Hepatocyte (in vitro differentiated cells): ENCODE results near the gene SORCS2.

Source experiments
- EZH2 ChIP-seq: fragments of 200-600 bp; sonication (generic); IDR thresholded peaks from 2 replicates; pipeline ENCODE4 v1.6.1; 2016; ENCODE audit warnings: antibody characterized with exemption, mild to moderate bottlenecking, borderline replicate concordance
- TF ChIP-seq, protein P1 (sequence below): fragments of 200-600 bp; sonication (generic); IDR thresholded peaks from 2 replicates; pipeline ENCODE4 v1.5.1; 2016; ENCODE audit warnings: antibody characterized with exemption, mild to moderate bottlenecking; ENCODE audit not compliant: poor library complexity

DNA sequence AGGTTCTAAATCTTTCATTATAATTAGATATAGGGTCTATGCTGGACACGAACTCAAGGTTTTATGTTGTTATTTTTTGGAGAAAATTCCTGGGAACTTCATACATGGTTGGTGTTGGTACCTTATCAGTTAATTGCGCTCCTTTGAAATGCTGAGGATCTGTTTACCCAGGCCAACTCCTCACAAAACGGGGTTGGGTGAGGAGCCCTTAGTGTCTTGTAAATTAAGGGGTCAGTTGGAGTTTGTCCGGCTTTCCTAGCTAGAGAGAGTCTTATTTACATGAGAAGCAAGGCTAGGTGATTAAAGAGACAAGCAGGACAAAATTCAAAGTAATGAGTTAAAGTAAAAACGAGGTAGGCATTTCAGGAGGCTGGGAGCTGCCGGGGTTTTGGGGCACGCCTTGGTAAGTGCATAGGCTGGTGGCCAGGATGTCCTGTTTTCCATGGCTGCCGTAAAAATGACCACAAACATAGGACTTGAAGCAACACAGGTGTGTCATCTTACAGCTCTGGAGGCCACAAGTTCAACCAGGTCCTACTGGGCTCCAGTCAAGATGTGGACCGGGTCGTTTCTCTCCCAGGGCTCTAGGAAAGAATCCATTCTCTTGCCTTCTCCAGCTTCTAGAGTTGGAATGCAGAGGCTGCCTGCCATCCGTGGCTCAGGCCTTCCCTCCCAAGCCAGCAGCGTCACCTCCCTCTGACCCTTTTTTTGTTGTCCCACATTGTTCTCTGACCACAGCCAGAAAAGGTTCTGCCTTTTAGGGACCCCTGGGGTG, 222.6 kb downstream of the SORCS2 start:
- TF ChIP-seq, protein P1, sequence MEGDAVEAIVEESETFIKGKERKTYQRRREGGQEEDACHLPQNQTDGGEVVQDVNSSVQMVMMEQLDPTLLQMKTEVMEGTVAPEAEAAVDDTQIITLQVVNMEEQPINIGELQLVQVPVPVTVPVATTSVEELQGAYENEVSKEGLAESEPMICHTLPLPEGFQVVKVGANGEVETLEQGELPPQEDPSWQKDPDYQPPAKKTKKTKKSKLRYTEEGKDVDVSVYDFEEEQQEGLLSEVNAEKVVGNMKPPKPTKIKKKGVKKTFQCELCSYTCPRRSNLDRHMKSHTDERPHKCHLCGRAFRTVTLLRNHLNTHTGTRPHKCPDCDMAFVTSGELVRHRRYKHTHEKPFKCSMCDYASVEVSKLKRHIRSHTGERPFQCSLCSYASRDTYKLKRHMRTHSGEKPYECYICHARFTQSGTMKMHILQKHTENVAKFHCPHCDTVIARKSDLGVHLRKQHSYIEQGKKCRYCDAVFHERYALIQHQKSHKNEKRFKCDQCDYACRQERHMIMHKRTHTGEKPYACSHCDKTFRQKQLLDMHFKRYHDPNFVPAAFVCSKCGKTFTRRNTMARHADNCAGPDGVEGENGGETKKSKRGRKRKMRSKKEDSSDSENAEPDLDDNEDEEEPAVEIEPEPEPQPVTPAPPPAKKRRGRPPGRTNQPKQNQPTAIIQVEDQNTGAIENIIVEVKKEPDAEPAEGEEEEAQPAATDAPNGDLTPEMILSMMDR: no peak
- no peak for TF ChIP-seq EZH2
